ENCODE data around the gene HEPHL1.

DNA sequence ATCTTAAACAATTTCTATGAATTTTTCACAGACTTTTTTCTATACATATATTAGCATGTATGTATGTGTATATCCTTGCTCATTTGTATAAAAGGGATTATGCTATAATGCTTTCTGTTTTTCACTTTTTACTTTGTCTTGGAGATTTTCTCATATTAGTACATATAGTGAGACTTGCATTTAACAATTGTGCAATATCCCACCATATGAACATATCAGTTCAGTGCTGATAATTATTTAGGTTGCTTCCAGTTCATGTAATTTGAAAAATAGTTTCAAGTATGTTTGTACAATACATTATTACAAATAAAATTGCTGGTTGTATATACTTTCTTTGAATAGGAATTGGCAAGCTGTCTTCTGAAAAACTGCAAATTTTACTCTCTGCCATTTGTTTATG lies 37.9 kb downstream of the HEPHL1 start:
- TF ChIP-seq ZNF274 (IDR thresholded peaks at IDR 0.05; ENCODE audit: low read depth, low read length) = no peak
- TF ChIP-seq YY1 (IDR thresholded peaks at IDR 0.05; ENCODE audit: insufficient read depth, insufficient read length) = no peak
- no peak for TF ChIP-seq SUZ12 (IDR thresholded peaks at IDR 0.05; ENCODE audit: extremely low read depth, insufficient read depth, insufficient read length)
